NCI-H510A treated with DMSO at 0.1 percent for 48 hours (cell line): ENCODE data around the gene ATP6V1A.
"Not testable (repeated sequence)": the region's sequence is repeated elsewhere in the genome, so short reads cannot be mapped to it uniquely, and the experiment has no call there.

Source experiments
- DNase-seq: peaks from one replicate; lab custom pipeline; 2025; lab: John Stamatoyannopoulos, UW

The ATP6V1A gene

GRCh38 chr3:113828600-113828999 lies 81.8 kb downstream of the ATP6V1A start:
- no peak for DNase-seq

GRCh38 chr3:113829576-113830354 lies 82.9 kb downstream of the ATP6V1A start:
- no peak for DNase-seq

- DNase-seq, result no peak
Measured at GRCh38 chr3:113831103-113831355, 84.2 kb downstream of the ATP6V1A start.

- no peak for DNase-seq
Measured at GRCh38 chr3:113832477-113833164, 85.8 kb downstream of the ATP6V1A start.

- DNase-seq, result no peak
Measured at GRCh38 chr3:113834983-113835382, 88.1 kb downstream of the ATP6V1A start.

- peak; percentile 83 for DNase-seq
Measured at GRCh38 chr3:113838631-113839209, 91.9 kb downstream of the ATP6V1A start, which contains the start of gene GRAMD1C. TSS of gene GRAMD1C (plus strand) at chr3:113838788. CDS start at chr3:113838910, 122 bp downstream.

- no peak for DNase-seq
Measured at GRCh38 chr3:113839551-113839950, 92.7 kb downstream of the ATP6V1A start.

GRCh38 chr3:113844622-113845222 lies 97.9 kb downstream of the ATP6V1A start:
- peak; percentile 37 for DNase-seq

- no peak for DNase-seq
Measured at GRCh38 chr3:113847247-113847646, 100.4 kb downstream of the ATP6V1A start.

- no peak for DNase-seq
Measured at GRCh38 chr3:113847664-113848461, 101.0 kb downstream of the ATP6V1A start.

- DNase-seq, result not testable (repeated sequence)
Measured at GRCh38 chr3:113849071-113849470, 102.2 kb downstream of the ATP6V1A start.

- DNase-seq, result not testable (repeated sequence)
Measured at GRCh38 chr3:113849841-113850240, 103.0 kb downstream of the ATP6V1A start.

GRCh38 chr3:113850391-113850790 lies 103.6 kb downstream of the ATP6V1A start:
- DNase-seq, result not testable (repeated sequence)

- no peak for DNase-seq
Measured at GRCh38 chr3:113852506-113852905, 105.7 kb downstream of the ATP6V1A start.
